A673 (cell line): ENCODE data around the gene PUS10. TPM values are rescaled to one million over a fixed set of nuclear protein-coding genes. Genes with fewer than 3 reads are reported as not detected.
"Not testable (repeated sequence)": the region's sequence is repeated elsewhere in the genome, so short reads cannot be mapped to it uniquely, and the experiment has no call there.

Experiments used
- BruUV-seq: library from RNA; stranded (reverse); fragments of 400-500 nt; replicated peaks from 2 replicates; lab custom pipeline; 2021; lab: Mats Ljungman, UMichigan
- CTCF ChIA-PET: fragments of 300-600 bp; sonication (Branson Sonifier 250); formaldehyde crosslinking; loops from one replicate; lab custom pipeline; 2022; ENCODE audit warnings: antibody characterized with exemption; lab: Charles Lee
- POLR2A ChIA-PET: fragments of 300-600 bp; sonication (Branson Sonifier 250); formaldehyde crosslinking; loops from one replicate; lab custom pipeline; 2022; ENCODE audit warnings: antibody characterized with exemption; ENCODE audit not compliant: low non-redundant PET; lab: Charles Lee
- DNase-seq: peaks from one replicate; pipeline ENCODE4 v3.0.0-alpha.2; 2015; ENCODE audit warnings: low spot score
- H3K27ac ChIP-seq: fragments of 200-600 bp; sonication (generic); 2 replicates; pipeline ENCODE4 v1.5.1; 2016; ENCODE audit warnings: mixed run types, low read depth, mild to moderate bottlenecking, mixed read lengths, antibody characterized with exemption, low read length; ENCODE audit not compliant: poor library complexity, severe bottlenecking
- H3K27me3 ChIP-seq: fragments of 200-600 bp; sonication (generic); replicated peaks from 2 replicates; pipeline ENCODE4 v1.6.1; 2017; ENCODE audit warnings: mixed run types, low read depth, mild to moderate bottlenecking, mixed read lengths, antibody characterized with exemption, low read length; ENCODE audit not compliant: insufficient read depth, poor library complexity
- H3K36me3 ChIP-seq: fragments of 200-600 bp; sonication (generic); 2 replicates; pipeline ENCODE4 v1.6.1; 2016; ENCODE audit warnings: mixed run types, mild to moderate bottlenecking, mixed read lengths, antibody characterized with exemption, low read length; ENCODE audit not compliant: insufficient read depth, poor library complexity, severe bottlenecking
- H3K4me1 ChIP-seq: fragments of 200-600 bp; sonication (generic); 2 replicates; pipeline ENCODE4 v1.6.1; 2017; ENCODE audit warnings: mixed run types, mild to moderate bottlenecking, mixed read lengths, antibody characterized with exemption, low read length; ENCODE audit not compliant: insufficient read depth, poor library complexity, severe bottlenecking
- H3K4me3 ChIP-seq: fragments of 200-600 bp; sonication (generic); 2 replicates; pipeline ENCODE4 v1.5.1; 2016; ENCODE audit warnings: low read depth, mixed run types, mild to moderate bottlenecking, mixed read lengths, low read length; ENCODE audit not compliant: poor library complexity, severe bottlenecking
- H3K9me3 ChIP-seq: fragments of 200-600 bp; sonication (generic); 2 replicates; pipeline ENCODE4 v1.6.1; 2016; ENCODE audit warnings: mixed run types, low read depth, mild to moderate bottlenecking, mixed read lengths, antibody characterized with exemption, low read length; ENCODE audit not compliant: poor library complexity, severe bottlenecking
- EZH2 ChIP-seq: fragments of 200-600 bp; sonication (generic); IDR thresholded peaks from 2 replicates; pipeline ENCODE4 v1.6.1; 2017; ENCODE audit warnings: borderline replicate concordance, low read depth, mild to moderate bottlenecking, mixed read lengths, antibody characterized with exemption, low read length; ENCODE audit not compliant: poor library complexity, severe bottlenecking
- intact Hi-C: fragments of 100-400 bp; cut with micrococcal nuclease; formaldehyde crosslinking; loops from one replicate; pipeline ENCODE4 v1.10.0; 2022; ENCODE audit not compliant: unreplicated experiment
- total RNA-seq: library from RNA; stranded (reverse); gene quantifications from 2 replicates; pipeline ENCODE4 v1.2.3, GENCODE V29; 2021
- TF ChIP-seq, protein P1 (sequence below): fragments of 300-800, 200-600 bp; sonication (generic); conservative IDR thresholded peaks from 2 replicates; pipeline ENCODE4 v1.5.1; 2017; ENCODE audit warnings: low read depth, mild to moderate bottlenecking, antibody characterized with exemption, low read length, moderate library complexity, mixed read lengths

PUS10 gene
- total RNA-seq, 1 experiment from 2014 or later = 4.2 TPM

DNA sequence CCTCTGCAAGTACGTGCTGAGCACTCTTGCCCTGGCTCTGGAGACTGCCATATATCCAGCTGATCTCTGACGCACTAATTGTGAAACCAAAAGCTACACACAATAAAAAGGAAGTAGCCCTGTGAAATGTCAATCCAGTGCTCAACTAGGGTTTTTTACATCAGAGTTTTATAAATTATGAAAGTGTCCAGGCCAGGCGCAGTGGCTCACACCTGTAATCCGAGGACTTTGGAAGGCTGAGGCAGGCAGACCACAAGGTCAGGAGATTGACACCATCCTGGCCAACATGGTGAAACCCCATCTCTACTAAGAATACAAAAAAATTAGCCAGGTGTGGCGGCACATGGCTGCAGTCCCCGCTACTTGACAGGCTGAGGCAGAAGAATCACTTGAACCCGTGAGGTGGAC lies 25.1 kb downstream of the PUS10 start:
- TF ChIP-seq, protein P1, sequence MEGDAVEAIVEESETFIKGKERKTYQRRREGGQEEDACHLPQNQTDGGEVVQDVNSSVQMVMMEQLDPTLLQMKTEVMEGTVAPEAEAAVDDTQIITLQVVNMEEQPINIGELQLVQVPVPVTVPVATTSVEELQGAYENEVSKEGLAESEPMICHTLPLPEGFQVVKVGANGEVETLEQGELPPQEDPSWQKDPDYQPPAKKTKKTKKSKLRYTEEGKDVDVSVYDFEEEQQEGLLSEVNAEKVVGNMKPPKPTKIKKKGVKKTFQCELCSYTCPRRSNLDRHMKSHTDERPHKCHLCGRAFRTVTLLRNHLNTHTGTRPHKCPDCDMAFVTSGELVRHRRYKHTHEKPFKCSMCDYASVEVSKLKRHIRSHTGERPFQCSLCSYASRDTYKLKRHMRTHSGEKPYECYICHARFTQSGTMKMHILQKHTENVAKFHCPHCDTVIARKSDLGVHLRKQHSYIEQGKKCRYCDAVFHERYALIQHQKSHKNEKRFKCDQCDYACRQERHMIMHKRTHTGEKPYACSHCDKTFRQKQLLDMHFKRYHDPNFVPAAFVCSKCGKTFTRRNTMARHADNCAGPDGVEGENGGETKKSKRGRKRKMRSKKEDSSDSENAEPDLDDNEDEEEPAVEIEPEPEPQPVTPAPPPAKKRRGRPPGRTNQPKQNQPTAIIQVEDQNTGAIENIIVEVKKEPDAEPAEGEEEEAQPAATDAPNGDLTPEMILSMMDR = no peak
- TF ChIP-seq EZH2 = no peak
- ChIA-PET CTCF (no interaction called here), POLR2A (no interaction called here)
- H3K9me3 ChIP-seq = peaks cover 11% of the 10 kb centered on the region
- H3K27me3 ChIP-seq = no peaks in the 10 kb centered on the region
- no peaks in the 10 kb centered on the region for H3K36me3 ChIP-seq
- intact Hi-C loops = no loop called here
- H3K4me3 ChIP-seq = no peak overlapping the region
- no TSS peak for BruUV-seq
- no peak overlapping the region for H3K27ac ChIP-seq
- no peaks in the 10 kb centered on the region for H3K4me1 ChIP-seq
- no peak for DNase-seq

DNA sequence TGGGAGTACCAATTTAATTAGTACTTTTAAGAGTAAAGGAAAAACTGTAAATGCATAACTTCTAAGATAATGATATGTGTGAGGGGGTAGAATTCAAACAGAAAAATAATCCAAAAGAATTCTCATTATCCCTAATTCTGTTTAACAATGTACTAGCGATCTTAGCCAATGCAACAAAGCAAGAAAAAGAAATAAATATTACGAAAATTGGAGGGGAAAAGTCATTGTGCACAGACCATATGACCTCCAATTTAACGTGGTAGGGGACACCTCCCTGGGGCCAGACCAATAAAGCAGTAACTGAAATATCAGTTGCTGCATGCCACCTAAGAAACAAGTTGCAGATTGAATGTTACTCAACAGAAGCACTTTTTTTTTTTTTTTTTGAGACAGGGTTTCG lies 26.4 kb downstream of the PUS10 start:
- Histone ChIP-seq H3K36me3 (no peaks in the 10 kb centered on the region), H3K4me3 (no peak overlapping the region), H3K4me1 (no peaks in the 10 kb centered on the region), H3K9me3 (peaks cover 11% of the 10 kb centered on the region), H3K27ac (no peak overlapping the region), H3K27me3 (no peaks in the 10 kb centered on the region)
- ChIA-PET CTCF (no interaction called here), POLR2A (no interaction called here)
- no TSS peak for BruUV-seq
- DNase-seq = no peak
- intact Hi-C loops = no loop called here
- TF ChIP-seq, protein P1 = no peak
- TF ChIP-seq EZH2 = no peak

DNA sequence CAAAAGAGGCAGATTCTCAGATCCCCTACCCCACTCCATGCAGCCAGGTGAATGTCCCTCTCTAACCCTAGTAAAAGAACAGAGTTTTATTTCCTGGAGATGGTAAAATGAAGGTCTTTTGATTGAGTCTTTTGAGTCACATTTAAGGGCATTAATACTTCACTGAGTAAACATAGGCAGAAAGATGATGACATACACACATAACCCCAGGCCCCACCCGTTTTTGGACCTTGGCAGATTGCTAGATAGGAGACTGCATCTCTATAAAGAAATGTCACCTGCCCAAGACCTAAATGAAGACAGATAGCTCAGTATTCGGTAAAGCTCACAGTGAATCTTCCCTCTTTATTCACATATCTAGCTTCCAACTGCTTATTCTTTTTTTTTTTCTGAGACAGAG lies 28.8 kb downstream of the PUS10 start:
- no peak for DNase-seq
- no peak overlapping the region for H3K4me3 ChIP-seq
- CTCF ChIA-PET = no interaction called here
- no peaks in the 10 kb centered on the region for H3K36me3 ChIP-seq
- POLR2A ChIA-PET = interaction anchor here (0.5 kb wide), 1 partner anchor 119 kb away, joined by 12 read pairs; no protein-coding TSS in a partner anchor
- TF ChIP-seq EZH2 = no peak
- TF ChIP-seq, protein P1 = no peak
- no peaks in the 10 kb centered on the region for H3K4me1 ChIP-seq
- peaks cover 11% of the 10 kb centered on the region for H3K9me3 ChIP-seq
- intact Hi-C loops = no loop called here
- H3K27ac ChIP-seq = no peak overlapping the region
- BruUV-seq = no TSS peak
- H3K27me3 ChIP-seq = no peaks in the 10 kb centered on the region

GRCh38 chr2:60987656-60988055 lies 30.4 kb downstream of the PUS10 start:
- H3K36me3 ChIP-seq, DNase-seq, H3K27ac ChIP-seq, H3K4me1 ChIP-seq, intact Hi-C loops, POLR2A ChIA-PET, H3K27me3 ChIP-seq, BruUV-seq, H3K4me3 ChIP-seq: not testable (repeated sequence)
- CTCF ChIA-PET = interaction anchor here (0.7 to 1.3 kb wide), 2 partner anchors 11 to 314 kb away, joined by 4 read pairs; no protein-coding TSS in a partner anchor
- peaks cover 11% of the 10 kb centered on the region for H3K9me3 ChIP-seq
